NCI-H2196 (cell line): ENCODE data around the gene ZNF302.
"Not testable (repeated sequence)": the region's sequence is repeated elsewhere in the genome, so short reads cannot be mapped to it uniquely, and the experiment has no call there.

Experiments
- DNase-seq: peaks from one replicate; lab custom pipeline; 2025; ENCODE audit not compliant: unreplicated experiment; lab: John Stamatoyannopoulos, UW

Gene ZNF302

GRCh38 chr19:34677386-34678084 is at the start of gene ZNF302:
ZNF302 (plus strand) TSS chr19:34677678; CDS start chr19:34678805, 1,127 bp downstream.
- peak; percentile 95 for DNase-seq

- no peak for DNase-seq
Measured at GRCh38 chr19:34633802-34634201, 43.7 kb upstream of the ZNF302 start.

GRCh38 chr19:34639491-34640085 is 37.9 kb upstream of the ZNF302 start:
- peak; percentile 87 for DNase-seq

GRCh38 chr19:34642241-34642640 is 35.2 kb upstream of the ZNF302 start:
- DNase-seq: no peak

DNA sequence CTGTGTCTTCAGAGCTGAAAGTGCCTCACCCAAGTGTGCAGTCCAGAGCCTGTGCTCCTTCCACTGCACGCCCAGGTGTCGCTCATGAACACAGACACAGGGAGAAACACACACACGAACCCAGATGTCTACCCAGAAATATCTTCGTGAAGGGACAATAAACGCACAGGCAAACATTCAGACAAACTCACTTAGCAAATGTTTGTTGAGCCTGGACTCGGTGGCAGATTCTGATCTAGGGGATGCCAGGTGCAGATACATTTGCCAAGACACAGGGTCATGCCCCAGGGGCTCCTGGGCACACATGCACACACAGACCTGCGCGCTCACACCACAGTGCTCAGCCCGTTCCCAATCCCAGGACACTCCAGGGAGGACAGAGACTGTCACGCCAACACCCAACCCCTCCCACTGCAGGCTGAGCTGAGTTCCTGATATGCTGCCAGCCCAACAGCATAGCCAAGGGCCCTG is 32.5 kb upstream of the ZNF302 start:
- DNase-seq: no peak

- DNase-seq: no peak
Measured at GRCh38 chr19:34645551-34645950, 31.9 kb upstream of the ZNF302 start.

DNA sequence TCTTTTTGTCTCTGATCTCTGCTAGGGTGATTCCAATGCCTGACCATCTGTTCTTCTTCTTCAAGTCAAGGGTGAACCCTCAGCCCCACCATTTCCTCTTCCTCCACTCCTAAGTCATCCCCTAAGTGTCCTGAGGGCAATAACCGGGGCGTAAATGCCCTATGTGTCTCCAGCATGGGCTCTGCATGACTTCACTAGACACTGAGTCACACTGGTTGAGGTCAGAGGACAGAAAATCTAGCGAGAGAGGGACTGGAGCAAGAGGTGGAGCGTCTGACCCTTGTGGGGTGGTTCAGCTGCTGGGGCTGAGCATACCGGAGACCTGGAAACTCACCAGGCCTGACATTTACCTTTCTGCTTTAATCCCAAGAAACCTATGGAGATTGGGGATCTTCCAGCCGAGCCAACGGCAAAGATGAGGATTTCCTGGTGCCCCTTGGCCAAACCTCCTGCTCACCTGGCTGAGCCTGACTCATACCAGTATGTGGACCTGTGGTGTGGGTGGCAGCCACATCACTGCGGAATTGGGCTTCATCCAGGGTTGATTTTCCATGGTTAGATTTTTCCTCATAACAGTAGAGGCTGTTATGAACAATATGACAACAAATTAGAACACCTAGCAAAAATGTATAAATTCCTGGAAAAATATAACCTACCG is 27.5 kb upstream of the ZNF302 start:
- no peak for DNase-seq

- DNase-seq: no peak
Measured at GRCh38 chr19:34651747-34652146, 25.7 kb upstream of the ZNF302 start.

DNA sequence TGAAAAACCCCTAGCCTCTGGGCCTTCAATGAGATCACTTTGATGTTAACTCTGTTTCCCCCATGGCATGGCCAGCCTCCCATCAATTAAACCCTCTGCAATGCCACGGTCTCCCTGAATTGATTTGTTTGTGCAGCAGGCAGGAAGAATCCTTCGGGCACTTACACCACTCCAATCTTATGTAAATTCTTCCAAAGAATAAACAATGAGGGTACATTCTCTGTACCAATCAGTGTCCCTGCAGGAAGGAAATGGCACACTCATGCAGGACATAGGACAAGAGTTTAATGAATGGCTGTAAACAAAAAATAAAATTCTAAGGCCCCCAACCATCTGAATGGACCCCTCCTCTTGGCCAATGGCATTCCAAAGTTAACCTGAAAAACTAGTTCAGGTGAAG is 22.7 kb upstream of the ZNF302 start:
- DNase-seq: no peak

GRCh38 chr19:34655651-34656050 is 21.8 kb upstream of the ZNF302 start:
- DNase-seq: no peak

GRCh38 chr19:34661357-34661756 is 16.1 kb upstream of the ZNF302 start:
- no peak for DNase-seq

DNA sequence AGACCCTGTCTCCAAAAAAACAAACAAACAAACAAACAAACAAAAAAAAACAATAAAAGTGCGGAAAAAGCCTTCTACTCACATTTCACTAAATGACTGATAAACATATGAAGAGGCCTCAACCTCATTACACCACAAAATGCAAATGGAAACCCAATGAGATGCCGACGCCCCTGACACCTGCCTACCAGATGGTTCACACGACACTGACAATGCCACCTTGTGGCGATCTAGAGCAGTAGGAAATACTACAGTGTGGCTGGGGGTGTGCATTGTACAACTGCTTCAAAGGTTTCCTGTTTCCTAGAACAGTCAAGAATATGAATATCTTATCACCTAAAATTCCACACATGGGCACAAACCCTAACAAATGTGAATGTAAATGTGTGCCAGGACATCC is 14.6 kb upstream of the ZNF302 start:
- peak; percentile 28 for DNase-seq

- no peak for DNase-seq
Measured at GRCh38 chr19:34664168-34664567, 13.3 kb upstream of the ZNF302 start.

GRCh38 chr19:34664870-34665269 is 12.6 kb upstream of the ZNF302 start:
- DNase-seq: no peak

DNA sequence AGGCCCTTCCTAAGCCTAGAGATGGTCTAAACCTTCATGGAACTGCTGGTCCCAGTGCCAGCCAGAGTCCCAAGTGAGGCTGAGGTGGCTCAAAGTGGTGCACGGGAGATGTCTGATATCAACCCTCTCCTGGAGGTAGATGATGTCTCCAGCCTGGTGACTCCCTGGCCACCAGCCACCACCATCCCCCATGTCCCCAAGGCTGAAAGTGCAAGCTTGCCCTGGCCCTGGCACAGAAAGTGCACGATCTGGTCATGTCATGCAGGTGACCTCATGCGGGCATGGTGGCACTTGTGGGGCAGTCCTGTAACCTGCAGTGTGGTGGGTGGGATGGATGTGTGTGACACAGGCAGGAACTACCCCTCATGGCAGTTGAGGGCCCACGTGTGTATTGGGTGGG is 12.2 kb upstream of the ZNF302 start:
- not testable (repeated sequence) for DNase-seq

GRCh38 chr19:34666200-34666957 is 11.1 kb upstream of the ZNF302 start:
- no peak for DNase-seq

- DNase-seq: no peak
Measured at GRCh38 chr19:34666958-34667265, 10.6 kb upstream of the ZNF302 start.

GRCh38 chr19:34667349-34668076 is 10.0 kb upstream of the ZNF302 start:
- peak; percentile 47 for DNase-seq

GRCh38 chr19:34668077-34668689 is 9.3 kb upstream of the ZNF302 start:
- not testable (repeated sequence) for DNase-seq

DNA sequence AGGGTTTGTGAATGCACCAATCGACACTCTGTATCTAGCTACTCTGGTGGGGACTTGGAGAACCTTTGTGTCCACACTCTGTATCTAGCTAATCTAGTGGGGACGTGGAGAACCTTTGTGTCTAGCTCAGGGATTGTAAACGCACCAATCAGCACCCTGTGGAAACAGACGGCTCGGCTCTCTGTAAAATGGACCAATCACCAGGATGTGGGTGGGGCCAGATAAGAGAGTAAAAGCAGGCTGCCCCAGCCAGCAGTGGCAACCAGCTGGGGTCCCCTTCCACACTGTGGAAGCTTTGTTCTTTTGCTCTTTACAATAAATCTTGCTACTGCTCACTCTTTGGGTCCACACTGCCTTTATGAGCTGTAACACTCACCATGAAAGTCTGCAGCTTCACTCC is 8.8 kb upstream of the ZNF302 start:
- not testable (repeated sequence) for DNase-seq

DNA sequence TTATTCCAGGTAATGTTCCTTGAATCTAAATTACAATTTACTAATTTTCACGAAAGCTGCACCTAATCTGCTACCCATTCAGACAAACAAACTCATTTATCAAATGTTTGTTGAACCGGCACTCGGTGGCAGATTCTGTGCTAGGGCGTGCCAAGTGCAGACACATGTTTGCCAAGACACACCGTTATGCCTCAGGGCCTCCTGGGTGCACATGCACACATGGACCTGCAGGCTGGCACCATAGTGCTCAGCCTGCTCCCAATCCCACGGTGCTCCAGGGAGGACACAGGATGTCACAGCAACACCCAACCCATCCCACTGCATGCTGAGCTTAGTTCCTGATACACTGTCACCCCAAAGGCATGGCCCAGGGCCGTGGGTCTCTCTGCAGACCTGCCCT is 8.2 kb upstream of the ZNF302 start:
- peak; percentile 8 for DNase-seq
